Osteocyte (in vitro differentiated cells): ENCODE results near the gene STXBP6. TPM values are rescaled to one million over a fixed set of nuclear protein-coding genes. Genes with fewer than 3 reads are reported as not detected.

Experiments
- DNase-seq: peaks from one replicate; pipeline ENCODE4 v3.0.0; 2021; ENCODE audit warnings: mixed read lengths; ENCODE audit not compliant: unreplicated experiment; ENCODE audit errors: extremely low spot score
- H3K27ac Mint-ChIP-seq: one replicate; pipeline ENCODE4 v1.8.0; 2021; ENCODE audit warnings: mild to moderate bottlenecking, mixed read lengths; ENCODE audit not compliant: unreplicated experiment
- H3K27me3 Mint-ChIP-seq: one replicate; pipeline ENCODE4 v1.8.0; 2021; ENCODE audit warnings: mixed read lengths; ENCODE audit not compliant: unreplicated experiment
- H3K36me3 Mint-ChIP-seq: one replicate; pipeline ENCODE4 v1.8.0; 2021; ENCODE audit warnings: mixed read lengths; ENCODE audit not compliant: unreplicated experiment
- H3K4me1 Mint-ChIP-seq: one replicate; pipeline ENCODE4 v1.8.0; 2021; ENCODE audit warnings: mixed read lengths; ENCODE audit not compliant: unreplicated experiment
- H3K4me3 Mint-ChIP-seq: one replicate; pipeline ENCODE4 v1.8.0; 2021; ENCODE audit warnings: mild to moderate bottlenecking, moderate library complexity, mixed read lengths; ENCODE audit not compliant: unreplicated experiment
- H3K9me3 Mint-ChIP-seq: one replicate; pipeline ENCODE4 v1.8.0; 2021; ENCODE audit warnings: mixed read lengths; ENCODE audit not compliant: unreplicated experiment
- CTCF ChIP-seq: fragments of 200-600 bp; sonication (generic); IDR thresholded peaks from 2 replicates; pipeline ENCODE4 v1.5.0; 2021; ENCODE audit warnings: antibody characterized with exemption, mild to moderate bottlenecking, moderate library complexity
- total RNA-seq: library from RNA; stranded (reverse); gene quantifications from 2 replicates; pipeline ENCODE4 v1.2.1, GENCODE V29; 2021

Gene STXBP6
- total RNA-seq, 1 donor from 2014 or later, result 6.4 TPM

GRCh38 chr14:24844011-24844410 lies 205.9 kb downstream of the STXBP6 start:
- H3K9me3 Mint-ChIP-seq, result peaks cover 6% of the 10 kb centered on the region
- H3K27ac Mint-ChIP-seq, result no peak overlapping the region
- H3K27me3 Mint-ChIP-seq, result no peaks in the 10 kb centered on the region
- no peak overlapping the region for H3K4me3 Mint-ChIP-seq
- TF ChIP-seq CTCF, result no peak
- H3K36me3 Mint-ChIP-seq, result peaks cover 5% of the 10 kb centered on the region
- H3K4me1 Mint-ChIP-seq, result peaks cover 66% of the 10 kb centered on the region
- no peak for DNase-seq

- Mint-ChIP-seq H3K4me1 (peaks cover 66% of the 10 kb centered on the region), H3K27me3 (no peaks in the 10 kb centered on the region), H3K9me3 (peaks cover 6% of the 10 kb centered on the region), H3K36me3 (peaks cover 5% of the 10 kb centered on the region), H3K4me3 (no peak overlapping the region), H3K27ac (no peak overlapping the region)
- no peak for DNase-seq
- TF ChIP-seq CTCF, result no peak
Measured at GRCh38 chr14:24843494-24843893, 206.5 kb downstream of the STXBP6 start.

GRCh38 chr14:24840204-24840893 lies 209.6 kb downstream of the STXBP6 start:
- Mint-ChIP-seq H3K27me3 (no peaks in the 10 kb centered on the region), H3K9me3 (peaks cover 6% of the 10 kb centered on the region), H3K4me1 (peaks cover 63% of the 10 kb centered on the region), H3K4me3 (no peak overlapping the region), H3K27ac (peak overlapping the region; percentile 93), H3K36me3 (peaks cover 5% of the 10 kb centered on the region)
- no peak for TF ChIP-seq CTCF
- DNase-seq, result no peak

GRCh38 chr14:24839617-24840203 lies 210.2 kb downstream of the STXBP6 start:
- Mint-ChIP-seq H3K9me3 (peaks cover 6% of the 10 kb centered on the region), H3K4me3 (no peak overlapping the region), H3K27me3 (no peaks in the 10 kb centered on the region), H3K36me3 (peaks cover 5% of the 10 kb centered on the region), H3K27ac (peak overlapping the region; percentile 93), H3K4me1 (peaks cover 68% of the 10 kb centered on the region)
- TF ChIP-seq CTCF, result no peak
- no peak for DNase-seq

- TF ChIP-seq CTCF, result no peak
- Mint-ChIP-seq H3K36me3 (peaks cover 5% of the 10 kb centered on the region), H3K27ac (peak overlapping the region; percentile 93), H3K9me3 (peaks cover 6% of the 10 kb centered on the region), H3K4me1 (peaks cover 71% of the 10 kb centered on the region), H3K27me3 (no peaks in the 10 kb centered on the region), H3K4me3 (no peak overlapping the region)
- no peak for DNase-seq
Measured at GRCh38 chr14:24838945-24839616, 210.9 kb downstream of the STXBP6 start.
